ENCODE measurements around the gene HIVEP2. TPM values are rescaled to one million over a fixed set of nuclear protein-coding genes. Genes with fewer than 3 reads are reported as not detected.

The HIVEP2 gene
- total and polyA plus RNA-seq, 2 donors (not counting 3 experiments of a cell fraction or from before 2014, with no cell fraction given) = 1.3 to 4.7 TPM

DNA sequence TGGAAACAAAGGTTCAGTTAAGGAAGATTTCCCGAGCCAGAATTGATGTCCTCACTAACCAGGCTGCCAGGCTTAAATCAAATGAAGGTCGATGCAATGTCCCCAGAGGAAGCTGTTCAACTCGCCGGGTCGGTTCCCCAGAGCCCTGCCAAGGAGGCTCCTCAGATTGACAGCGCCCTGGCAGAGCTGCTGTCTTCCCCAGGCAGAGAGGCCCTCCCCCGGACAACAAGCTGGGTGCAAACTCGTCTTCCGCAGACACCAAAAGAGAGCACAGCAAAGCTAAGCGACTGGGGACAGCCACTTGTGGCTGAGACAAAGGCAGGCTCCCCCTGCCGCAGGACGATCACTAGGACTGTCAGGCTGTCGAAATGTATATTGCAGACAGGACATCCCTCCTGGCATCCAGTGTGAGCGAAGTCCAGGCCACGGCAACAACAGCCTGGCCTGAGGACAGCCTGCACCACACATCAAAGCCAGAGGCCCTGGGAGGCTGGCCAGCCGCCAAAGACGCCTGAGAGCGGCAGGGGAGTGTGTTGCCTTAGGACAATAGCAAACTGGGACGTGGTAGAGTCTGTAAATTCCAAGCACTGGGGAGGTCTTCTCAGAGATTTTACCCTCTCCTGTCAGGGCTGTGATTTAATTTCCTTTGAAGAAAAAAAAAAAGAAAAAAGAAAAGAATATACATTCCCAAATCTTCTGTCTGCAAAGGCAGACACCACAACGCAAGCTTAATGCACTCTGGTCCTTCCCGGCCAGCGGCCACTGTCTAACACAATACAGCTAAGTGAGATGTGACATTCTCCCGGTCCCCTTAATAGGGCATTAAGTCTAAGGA, 99.1 kb downstream of the HIVEP2 start:
- no peaks in the 10 kb centered on the region for H3K79me2 ChIP-seq (ENCODE audit: control insufficient read depth, insufficient read depth, low read length)
- peak overlapping the region; percentile 19 for H2AFZ ChIP-seq (ENCODE audit: low read depth, low read length)
- H3K9me1 ChIP-seq (replicated peaks; ENCODE audit: control insufficient read depth, extremely low read depth, insufficient read depth, low read length) = no peaks in the 10 kb centered on the region
- POLR2A ChIA-PET = interaction anchor here (0.7 to 1.4 kb wide), 4 partner anchors 18 to 37 kb away, joined by 3 read pairs; no protein-coding TSS in a partner anchor
- BruUV-seq (replicated peaks) = no TSS peak
- no peaks in the 10 kb centered on the region for H3K27me3 ChIP-seq (ENCODE audit: control insufficient read depth in 2 of 2, insufficient read depth in 2 of 2, low read length in 2 of 2)
- dilution Hi-C loops (cut with MboI; ENCODE audit: extremely low pct_ligation_motif_present, low sequenced_read_pairs) = no loop called here
- H3K36me3 ChIP-seq (ENCODE audit: control insufficient read depth in 2 of 2, extremely low read depth in 1 of 2, insufficient read depth in 2 of 2, low read length in 2 of 2) = no peaks in the 10 kb centered on the region
- intact Hi-C loops (cut with micrococcal nuclease) = loop anchor here (1.0 to 10.0 kb wide), 8 partner anchors 19 to 431 kb away; no protein-coding TSS in a partner anchor
- no peaks in the 10 kb centered on the region for H4K20me1 ChIP-seq (replicated peaks; ENCODE audit: control insufficient read depth, extremely low read depth, insufficient read depth, low read length)
- CTCF ChIA-PET = interaction anchor here (1.0 to 1.7 kb wide), 4 partner anchors 13 to 181 kb away, joined by 3 to 7 read pairs (median 4); no protein-coding TSS in a partner anchor
- TF ChIP-seq FOS (IDR thresholded peaks at IDR 0.05; ENCODE audit: borderline replicate concordance, insufficient read depth, low read length) = no peak
- TF ChIP-seq POLR2A (IDR thresholded peaks at IDR 0.05; ENCODE audit: low read depth, low read length) = no peak
- peak; percentile 46 for TF ChIP-seq POLR2AphosphoS5 (IDR thresholded peaks at IDR 0.05; ENCODE audit: insufficient read depth, low read depth, low read length)
- TF ChIP-seq, protein P1, sequence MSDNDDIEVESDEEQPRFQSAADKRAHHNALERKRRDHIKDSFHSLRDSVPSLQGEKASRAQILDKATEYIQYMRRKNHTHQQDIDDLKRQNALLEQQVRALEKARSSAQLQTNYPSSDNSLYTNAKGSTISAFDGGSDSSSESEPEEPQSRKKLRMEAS (IDR thresholded peaks at IDR 0.05; ENCODE audit: insufficient read depth, insufficient read length) = no peak
- no peak for TF ChIP-seq EZH2 (IDR thresholded peaks at IDR 0.05; ENCODE audit: borderline replicate concordance, low read depth, low read length, severe bottlenecking)
- TF ChIP-seq JUN (IDR thresholded peaks at IDR 0.05; ENCODE audit: borderline replicate concordance, insufficient read depth, insufficient read length, low read depth) = no peak
- no peak for TF ChIP-seq GATA2 (IDR thresholded peaks at IDR 0.05; ENCODE audit: insufficient read depth, insufficient read length, low read depth, low read length)
- no peak overlapping the region for H3K4me3 ChIP-seq (replicated peaks in 1 of 3; ENCODE audit: insufficient read depth in 1 of 3, low read depth in 1 of 3, low read length in 3 of 3)
- DNase-seq (ENCODE audit: low read depth, low spot score) (peak; percentile 97), FAIRE-seq (peak; percentile 84)
- H3K9me3 ChIP-seq (replicated peaks; ENCODE audit: control insufficient read depth, insufficient read depth, low read length) = no peaks in the 10 kb centered on the region
- H3K4me1 ChIP-seq (ENCODE audit: control insufficient read depth, extremely low read depth, insufficient read depth, low read length) = peaks cover 64% of the 10 kb centered on the region
- H3K27ac ChIP-seq (ENCODE audit: insufficient read depth, low read depth, low read length) = peak overlapping the region; percentile 76
- H3K9ac ChIP-seq (replicated peaks; ENCODE audit: extremely low read depth, insufficient read depth, low read length) = peak overlapping the region; percentile 60
- H3K4me2 ChIP-seq (ENCODE audit: insufficient read depth, low read length) = peak overlapping the region; percentile 54
